Left ventricle myocardium inferior (tissue), 1 donor: ENCODE measurements around the gene CD84. TPM values are rescaled to one million over a fixed set of nuclear protein-coding genes. Genes with fewer than 3 reads are reported as not detected.

Source experiments
- DNase-seq: peaks from one replicate; pipeline ENCODE4 v3.0.0-alpha.2; 2020
- H3K27ac ChIP-seq: fragments of 200-600 bp; replicated peaks from 2 replicates; pipeline ENCODE4 v1.8.0; 2021
- H3K27me3 ChIP-seq: fragments of 200-600 bp; 2 replicates; pipeline ENCODE4 v1.8.0; 2021; ENCODE audit warnings: low read depth
- H3K36me3 ChIP-seq: fragments of 200-600 bp; 2 replicates; pipeline ENCODE4 v1.8.0; 2021
- H3K4me1 ChIP-seq: fragments of 200-600 bp; 2 replicates; pipeline ENCODE4 v1.8.0; 2021
- H3K4me3 ChIP-seq: fragments of 200-600 bp; 2 replicates; pipeline ENCODE4 v1.8.0; 2021; ENCODE audit warnings: mild to moderate bottlenecking, moderate library complexity
- H3K9me3 ChIP-seq: fragments of 200-600 bp; replicated peaks from 2 replicates; pipeline ENCODE4 v1.8.0; 2021
- CTCF ChIP-seq: fragments of 200-600 bp; IDR thresholded peaks from 2 replicates; pipeline ENCODE4 v1.8.0; 2021; ENCODE audit warnings: antibody characterized with exemption, mild to moderate bottlenecking, borderline replicate concordance
- intact Hi-C: fragments of 100-400 bp; cut with micrococcal nuclease; formaldehyde crosslinking; loops from one replicate; pipeline ENCODE4 v1.11.0; 2022
- total RNA-seq: library from RNA; stranded (reverse); fragmentation: NEBNext Ultra II Directional; extraction: Animal tissue kit (Norgen Biotek cat#: 25700); gene quantifications from one replicate; pipeline ENCODE4 v1.2.1, GENCODE V29; 2021
- donor health status: DM: no; HTN: yes; CAD: no; lungs with severe emphysema.

Gene CD84
- total RNA-seq, 1 donor from 2014 or later, result 3.6 TPM

GRCh38 chr1:160541622-160542302, 37.5 kb downstream of the CD84 start:
- Histone ChIP-seq H3K36me3 (no peaks in the 10 kb centered on the region), H3K27me3 (no peaks in the 10 kb centered on the region), H3K4me1 (peaks cover 14% of the 10 kb centered on the region), H3K4me3 (no peak overlapping the region), H3K9me3 (no peaks in the 10 kb centered on the region), H3K27ac (no peak overlapping the region)
- intact Hi-C loops, result no loop called here
- no peak for DNase-seq
- TF ChIP-seq CTCF, result no peak

GRCh38 chr1:160540859-160541233, 38.5 kb downstream of the CD84 start:
- no peaks in the 10 kb centered on the region for H3K27me3 ChIP-seq
- H3K9me3 ChIP-seq, result peaks cover 7% of the 10 kb centered on the region
- no peak for TF ChIP-seq CTCF
- DNase-seq, result no peak
- intact Hi-C loops, result no loop called here
- no peak overlapping the region for H3K27ac ChIP-seq
- no peak overlapping the region for H3K4me3 ChIP-seq
- H3K4me1 ChIP-seq, result peaks cover 14% of the 10 kb centered on the region
- H3K36me3 ChIP-seq, result no peaks in the 10 kb centered on the region

- H3K4me1 ChIP-seq, result peaks cover 14% of the 10 kb centered on the region
Measured at GRCh38 chr1:160539990-160540858, 39.1 kb downstream of the CD84 start.

GRCh38 chr1:160539684-160539989, 39.7 kb downstream of the CD84 start:
- Histone ChIP-seq H3K9me3 (peaks cover 19% of the 10 kb centered on the region), H3K27ac (no peak overlapping the region), H3K4me1 (peaks cover 14% of the 10 kb centered on the region), H3K4me3 (no peak overlapping the region), H3K36me3 (no peaks in the 10 kb centered on the region), H3K27me3 (no peaks in the 10 kb centered on the region)
- no peak for DNase-seq
- intact Hi-C loops, result no loop called here
- no peak for TF ChIP-seq CTCF

More at GRCh38 chr1:160539990-160540858, 39.1 kb downstream of the CD84 start:
- Histone ChIP-seq H3K27me3 (no peaks in the 10 kb centered on the region), H3K4me3 (no peak overlapping the region), H3K27ac (no peak overlapping the region), H3K9me3 (peaks cover 13% of the 10 kb centered on the region), H3K36me3 (no peaks in the 10 kb centered on the region)
- DNase-seq, result no peak
- no peak for TF ChIP-seq CTCF
- intact Hi-C loops, result no loop called here

GRCh38 chr1:160538985-160539651, 40.2 kb downstream of the CD84 start:
- DNase-seq, result no peak
- H3K27ac ChIP-seq, result no peak overlapping the region
- H3K4me1 ChIP-seq, result peaks cover 14% of the 10 kb centered on the region
- TF ChIP-seq CTCF, result no peak
- H3K4me3 ChIP-seq, result no peak overlapping the region
- no peaks in the 10 kb centered on the region for H3K36me3 ChIP-seq
- intact Hi-C loops, result no loop called here
- no peaks in the 10 kb centered on the region for H3K27me3 ChIP-seq
- H3K9me3 ChIP-seq, result peaks cover 24% of the 10 kb centered on the region
